CD4-positive, CD25-positive, alpha-beta regulatory T cell (primary cell): ENCODE results near the gene SECTM1. TPM values are rescaled to one million over a fixed set of nuclear protein-coding genes. Genes with fewer than 3 reads are reported as not detected.

Experiments
- ATAC-seq, 2 donors: fragments of 150-1000 bp; cut with Tn5 transposase; one replicate each; pipeline ENCODE4 v1.10.0; 2021; ENCODE audit warnings: low read depth in 2 of 2, moderate number of reproducible peaks in 2 of 2, moderate library complexity in 1 of 2
- DNase-seq, 3 donors: peaks; one replicate each; pipeline versions ENCODE4 v3.0.0 to v3.0.0-alpha.2; 2012 to 2022; ENCODE audit warnings: mixed read lengths in 1 of 3
- H3K27ac ChIP-seq: one replicate; pipeline ENCODE4 v1.7.0; 2013; ENCODE audit warnings: mild to moderate bottlenecking, low read length; ENCODE audit not compliant: insufficient read depth, poor library complexity, severe bottlenecking
- H3K27me3 ChIP-seq: one replicate; pipeline ENCODE4 v1.7.0; 2013; ENCODE audit warnings: low read length; ENCODE audit not compliant: control insufficient read depth, insufficient read depth
- H3K36me3 ChIP-seq: one replicate; pipeline ENCODE4 v1.7.0; 2013; ENCODE audit warnings: mild to moderate bottlenecking, low read length, moderate library complexity; ENCODE audit not compliant: control insufficient read depth, insufficient read depth
- H3K4me1 ChIP-seq: 2 replicates; pipeline ENCODE4 v1.7.0; 2013; ENCODE audit warnings: mild to moderate bottlenecking, low read length; ENCODE audit not compliant: insufficient read depth, control insufficient read depth, poor library complexity, severe bottlenecking
- H3K4me3 ChIP-seq: one replicate; pipeline ENCODE4 v1.7.0; 2013; ENCODE audit warnings: low read depth, mild to moderate bottlenecking, low read length, moderate library complexity
- H3K9me3 ChIP-seq, 2 experiments: 1 replicate in 1 of 2; 2 replicates in 1 of 2; pipeline ENCODE4 v1.7.0; 2013; ENCODE audit warnings: low read length in 2 of 2, mild to moderate bottlenecking in 1 of 2, moderate library complexity in 1 of 2; ENCODE audit not compliant: control insufficient read depth in 2 of 2
- H3K27ac Mint-ChIP-seq, 3 donors: one replicate each; pipeline ENCODE4 v1.8.0; 2020 to 2022; ENCODE audit warnings: mild to moderate bottlenecking in 3 of 3, mixed read lengths in 3 of 3, moderate library complexity in 2 of 3
- H3K27me3 Mint-ChIP-seq: one replicate; pipeline ENCODE4 v1.8.0; 2022; ENCODE audit warnings: mild to moderate bottlenecking, mixed read lengths
- H3K36me3 Mint-ChIP-seq: one replicate; pipeline ENCODE4 v1.8.0; 2020; ENCODE audit warnings: mixed read lengths
- H3K4me1 Mint-ChIP-seq, 4 donors: one replicate each; pipeline ENCODE4 v1.8.0; 2020 to 2022; ENCODE audit warnings: mixed read lengths in 4 of 4, mild to moderate bottlenecking in 1 of 4
- H3K4me3 Mint-ChIP-seq, 4 donors: one replicate each; pipeline ENCODE4 v1.8.0; 2020 to 2022; ENCODE audit warnings: mild to moderate bottlenecking in 4 of 4, mixed read lengths in 4 of 4, moderate library complexity in 3 of 4
- H3K9me3 Mint-ChIP-seq, 7 donors: one replicate each; pipeline ENCODE4 v1.8.0; 2020 to 2022; ENCODE audit warnings: mixed read lengths in 7 of 7, mild to moderate bottlenecking in 3 of 7, moderate library complexity in 2 of 7
- polyA plus RNA-seq, 4 donors: library from polyadenylated mRNA; unstranded; fragments of 300-500 nt; fragmentation: Illumina TruSeq; gene quantifications; one replicate each; pipeline ENCODE4 v1.2.3, GENCODE V29; 2021
- total RNA-seq: library from RNA; stranded (reverse); gene quantifications from one replicate; pipeline ENCODE4 v1.2.3, GENCODE V29; 2022

Gene SECTM1
- total and polyA plus RNA-seq, 5 donors from 2014 or later: 0.38 to 0.91 (median 0.52) TPM

DNA sequence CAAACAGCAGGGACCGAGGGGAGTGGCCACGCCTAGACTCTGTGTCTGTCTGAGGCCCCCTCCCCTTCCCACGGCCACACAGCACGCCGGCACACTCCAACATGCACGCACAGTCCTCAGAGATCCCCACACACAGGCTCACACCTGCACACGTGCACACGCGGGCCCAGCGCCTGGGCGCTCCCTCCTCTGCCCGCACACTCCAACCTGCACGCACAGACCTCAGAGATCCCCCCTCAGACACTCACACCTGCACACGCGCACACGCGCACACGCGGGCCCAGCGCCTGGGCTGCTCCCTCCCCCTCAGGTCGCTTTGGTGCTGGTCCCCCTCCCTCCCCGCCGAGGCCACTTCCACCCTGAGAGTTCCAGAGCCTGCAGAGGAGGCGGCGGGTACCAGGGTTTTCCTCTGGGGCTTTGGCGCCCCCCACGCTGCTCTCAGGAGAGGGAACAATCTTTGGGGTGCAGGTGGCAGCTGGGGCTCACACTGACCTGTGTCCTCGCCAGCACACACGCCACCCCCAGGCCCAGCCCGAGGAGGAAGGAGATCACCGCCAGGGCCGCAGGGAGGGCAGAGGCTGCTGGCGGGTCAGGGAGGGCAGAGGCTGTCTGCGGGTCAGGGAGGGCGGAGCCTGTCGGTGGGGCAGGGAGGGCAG, 17.7 kb downstream of the SECTM1 start:
- H3K4me3 Mint-ChIP-seq: peak overlapping the region in 2 of 4 donors; percentile 93 to 95
- peak overlapping the region; percentile 78 for H3K27ac ChIP-seq

DNA sequence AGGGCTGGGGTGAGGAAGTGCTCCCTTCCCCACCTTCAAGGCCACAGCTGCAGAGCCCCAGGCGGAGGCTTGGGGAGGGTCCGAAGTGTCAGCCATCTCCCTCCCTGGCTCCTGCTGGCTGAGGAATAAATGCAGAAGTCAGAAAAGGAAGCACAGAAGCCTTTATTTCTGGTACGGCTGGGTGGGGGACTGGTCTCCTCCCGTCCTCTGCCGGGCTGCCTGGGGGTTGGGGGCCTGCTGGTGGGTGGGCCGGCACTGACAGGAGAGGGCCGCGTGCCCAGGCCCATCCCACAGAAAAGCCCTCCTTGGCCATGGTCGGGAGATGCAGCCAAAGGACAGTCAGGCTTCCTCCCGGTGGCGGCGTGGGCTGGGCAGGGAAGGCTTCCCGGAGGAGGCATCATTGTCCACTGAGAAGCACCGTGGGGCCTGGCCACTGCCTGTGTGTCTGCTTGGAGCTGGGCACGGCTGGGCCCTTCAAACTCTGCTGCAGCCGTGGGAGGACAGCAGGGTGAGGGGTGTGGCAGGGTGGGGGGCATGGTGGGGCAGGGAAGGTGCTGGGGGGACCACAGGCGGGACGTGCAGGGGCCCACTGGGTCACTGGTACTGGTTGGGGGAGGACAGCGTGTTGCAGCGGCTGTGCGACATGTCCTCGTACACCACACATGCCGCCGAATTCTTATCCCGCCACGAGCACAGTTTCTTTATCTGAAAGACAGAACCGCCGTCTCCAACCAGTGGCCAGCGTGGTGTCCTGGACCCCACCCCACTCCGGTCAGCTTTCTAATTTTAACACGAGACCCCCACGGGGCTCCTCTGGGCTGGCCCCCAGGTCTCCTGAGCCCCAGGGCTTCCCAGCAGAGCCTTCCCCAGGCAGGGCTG, 18.6 kb downstream of the SECTM1 start:
- ATAC-seq (no peak), DNase-seq (no peak)
- H3K4me1 ChIP-seq: peaks cover 36% of the 10 kb centered on the region
- Mint-ChIP-seq H3K9me3 (no peaks in the 10 kb centered on the region), H3K4me3 (peak overlapping the region in 2 of 4 donors; percentile 93 to 95), H3K4me1 (peaks cover 0 to 22% (median 4%) of the 10 kb centered on the region in 4 donors), H3K36me3 (no peaks in the 10 kb centered on the region), H3K27ac (peak overlapping the region; percentile 14 to 92 (median 89)), H3K27me3 (peaks cover 6% of the 10 kb centered on the region)
- H3K27ac ChIP-seq: peak overlapping the region; percentile 78
- no peak overlapping the region for H3K4me3 ChIP-seq
- no peaks in the 10 kb centered on the region for H3K27me3 ChIP-seq
- no peaks in the 10 kb centered on the region for H3K9me3 ChIP-seq
- H3K36me3 ChIP-seq: no peaks in the 10 kb centered on the region

More for the DNA sequence above, 17.7 kb downstream of the SECTM1 start:
- Mint-ChIP-seq H3K36me3 (no peaks in the 10 kb centered on the region), H3K9me3 (no peaks in the 10 kb centered on the region), H3K27ac (peak overlapping the region; percentile 84 to 92 (median 89)), H3K27me3 (peaks cover 6% of the 10 kb centered on the region), H3K4me1 (peaks cover 0 to 23% (median 4%) of the 10 kb centered on the region in 4 donors)
- H3K4me3 ChIP-seq: peak overlapping the region; percentile 71
- no peaks in the 10 kb centered on the region for H3K36me3 ChIP-seq
- DNase-seq (peak; percentile 43 to 61 (median 59)), ATAC-seq (peak; percentile 58 to 64)
- no peaks in the 10 kb centered on the region for H3K27me3 ChIP-seq
- peaks cover 40% of the 10 kb centered on the region for H3K4me1 ChIP-seq
- no peaks in the 10 kb centered on the region for H3K9me3 ChIP-seq

DNA sequence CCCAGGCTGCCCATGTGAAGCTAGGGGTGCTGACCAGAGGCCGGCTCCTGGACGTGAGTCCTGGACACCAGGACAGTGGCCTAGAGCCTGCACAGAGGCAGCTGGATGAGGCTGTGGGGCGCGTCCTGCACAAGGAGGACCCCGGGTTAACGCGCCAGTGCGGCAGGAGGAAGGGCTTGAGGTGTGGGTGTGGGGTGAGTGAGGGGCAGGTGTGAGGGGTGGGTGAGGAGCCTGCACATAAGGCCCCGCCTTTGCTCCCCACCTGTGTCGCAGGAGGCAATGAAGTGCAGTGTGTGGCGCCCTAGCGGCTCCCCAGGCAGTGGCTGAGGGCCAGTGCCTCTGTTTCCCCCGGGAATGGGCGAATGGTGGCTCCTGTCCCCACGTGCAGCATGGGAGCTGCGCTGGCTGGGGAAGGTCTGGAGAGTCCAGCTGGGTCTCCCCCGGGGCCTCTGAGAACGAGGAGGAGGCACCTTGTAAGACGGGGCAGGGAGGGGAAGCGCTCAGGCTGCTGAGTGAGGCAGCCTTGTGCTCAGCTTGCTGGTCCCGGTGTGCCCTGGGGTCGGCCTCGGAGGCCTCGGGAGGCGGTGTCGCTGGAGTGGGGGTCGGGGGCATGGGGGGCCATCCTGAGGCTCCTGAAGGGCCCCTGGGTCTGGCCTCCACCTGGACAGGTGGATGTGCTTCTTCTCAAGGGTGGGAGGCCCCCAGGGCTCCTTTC, 19.4 kb downstream of the SECTM1 start:
- no peaks in the 10 kb centered on the region for H3K27me3 ChIP-seq
- peaks cover 36% of the 10 kb centered on the region for H3K4me1 ChIP-seq
- DNase-seq: no peak
- ATAC-seq: no peak
- H3K36me3 ChIP-seq: no peaks in the 10 kb centered on the region
- no peak overlapping the region for H3K4me3 ChIP-seq
- peak overlapping the region in 2 of 3 donors; percentile 14 to 55 for H3K27ac Mint-ChIP-seq
- H3K4me1 Mint-ChIP-seq: peaks cover 0 to 22% (median 4%) of the 10 kb centered on the region in 4 donors
- no peaks in the 10 kb centered on the region for H3K36me3 Mint-ChIP-seq
- H3K9me3 Mint-ChIP-seq: no peaks in the 10 kb centered on the region
- peak overlapping the region; percentile 19 to 73 (median 45) for H3K4me3 Mint-ChIP-seq
- no peak overlapping the region for H3K27ac ChIP-seq
- H3K27me3 Mint-ChIP-seq: peaks cover 6% of the 10 kb centered on the region
- H3K9me3 ChIP-seq: no peaks in the 10 kb centered on the region

DNA sequence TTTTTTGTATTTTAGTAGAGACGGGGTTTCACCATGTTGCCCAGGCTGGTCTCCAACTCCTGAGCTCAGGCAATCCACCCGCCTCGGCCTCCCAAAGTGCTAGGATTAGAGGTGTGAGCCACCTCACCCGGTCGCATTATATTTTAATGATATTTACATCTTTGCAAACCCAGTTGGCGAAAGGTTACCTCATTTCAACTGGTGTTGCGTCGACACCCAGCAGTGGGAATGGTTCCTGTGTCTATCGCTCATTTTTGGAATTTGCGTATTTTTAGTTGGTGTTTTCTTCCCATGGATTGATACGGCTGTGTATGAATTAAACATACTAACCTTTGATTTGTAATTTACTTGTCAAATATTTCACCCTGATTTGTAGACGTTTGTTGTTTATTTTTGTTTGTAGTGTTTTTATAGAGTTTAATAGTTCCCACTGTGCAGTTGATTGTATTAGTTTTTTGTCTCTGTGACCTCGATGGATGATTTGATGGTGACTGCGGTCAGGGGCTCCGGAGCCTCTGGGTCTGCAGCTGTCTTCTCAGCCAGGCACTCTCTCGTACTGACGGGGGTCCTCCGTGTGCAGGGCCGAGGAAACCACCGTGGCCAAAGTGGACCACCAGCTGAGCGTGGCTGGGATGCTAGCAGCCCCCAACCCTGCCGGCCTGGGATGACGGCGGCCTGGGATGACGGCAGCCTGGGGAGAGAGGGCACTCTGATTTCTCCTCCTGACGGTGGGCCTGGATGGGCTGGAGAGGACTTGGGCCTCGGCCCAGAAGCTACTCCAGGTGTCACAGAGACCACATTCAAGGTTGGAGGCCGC, 20.2 kb downstream of the SECTM1 start:
- Histone ChIP-seq H3K36me3 (no peaks in the 10 kb centered on the region), H3K27ac (no peak overlapping the region), H3K9me3 (no peaks in the 10 kb centered on the region), H3K4me1 (peaks cover 36% of the 10 kb centered on the region), H3K4me3 (no peak overlapping the region), H3K27me3 (no peaks in the 10 kb centered on the region)
- ATAC-seq (no peak), DNase-seq (no peak)
- H3K4me3 Mint-ChIP-seq: peak overlapping the region; percentile 4 to 73 (median 20)
- H3K9me3 Mint-ChIP-seq: peaks cover 0 to 1% (median 0%) of the 10 kb centered on the region in 7 donors
- H3K27me3 Mint-ChIP-seq: peaks cover 6% of the 10 kb centered on the region
- peak overlapping the region in 2 of 3 donors; percentile 19 to 55 for H3K27ac Mint-ChIP-seq
- no peaks in the 10 kb centered on the region for H3K36me3 Mint-ChIP-seq
- peaks cover 0 to 22% (median 4%) of the 10 kb centered on the region in 4 donors for H3K4me1 Mint-ChIP-seq

DNA sequence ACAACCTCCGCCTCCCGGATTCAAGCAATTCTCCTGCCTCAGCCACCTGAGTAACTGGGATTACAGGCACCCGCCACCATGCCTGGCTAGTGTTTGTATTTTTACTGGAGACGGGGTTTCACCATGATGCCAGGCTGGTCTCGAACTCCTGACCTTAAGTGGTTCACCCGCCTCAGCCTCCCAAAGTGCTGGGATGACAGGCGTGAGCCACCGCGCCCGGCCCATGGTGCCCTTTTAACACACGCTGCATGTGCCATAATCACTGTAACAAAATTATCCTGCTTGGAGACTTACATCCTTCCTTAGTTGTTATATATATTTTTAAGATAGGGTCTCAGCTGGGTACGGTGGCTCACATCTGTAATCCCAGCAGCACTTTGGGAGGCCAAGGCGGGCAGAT, 21.6 kb downstream of the SECTM1 start:
- Mint-ChIP-seq H3K36me3 (no peaks in the 10 kb centered on the region), H3K27ac (no peak overlapping the region)

DNA sequence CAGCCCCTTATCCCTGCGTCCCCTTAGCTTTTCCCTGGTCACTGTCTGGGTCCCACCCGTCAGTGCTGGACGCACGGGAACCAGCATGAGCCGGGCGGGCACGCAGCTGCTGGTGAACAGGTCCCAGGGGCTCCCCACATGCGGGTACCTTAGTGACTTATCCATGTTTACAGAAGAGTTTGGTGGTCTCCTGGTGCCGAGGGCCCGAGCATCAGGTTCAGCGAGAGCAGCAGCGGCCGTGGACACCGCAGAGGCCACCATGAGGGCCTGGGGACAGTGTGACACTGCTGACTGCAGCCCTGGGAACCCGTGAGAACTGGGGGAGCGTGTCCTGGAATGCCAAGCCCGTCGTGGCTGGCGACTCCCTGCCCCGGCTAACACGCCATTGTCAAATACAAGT, 22.7 kb downstream of the SECTM1 start:
- no peaks in the 10 kb centered on the region for H3K9me3 ChIP-seq
- peaks cover 9% of the 10 kb centered on the region for H3K27me3 Mint-ChIP-seq
- peak overlapping the region in 1 of 4 donors; percentile 49 for H3K4me3 Mint-ChIP-seq
- ATAC-seq (no peak), DNase-seq (no peak)
- H3K4me3 ChIP-seq: no peak overlapping the region
- H3K27ac Mint-ChIP-seq: no peak overlapping the region
- H3K9me3 Mint-ChIP-seq: peaks cover 0 to 1% (median 0%) of the 10 kb centered on the region in 7 donors
- no peaks in the 10 kb centered on the region for H3K36me3 ChIP-seq
- H3K36me3 Mint-ChIP-seq: no peaks in the 10 kb centered on the region
- H3K4me1 Mint-ChIP-seq: peaks cover 5 to 16% (median 11%) of the 10 kb centered on the region in 4 donors
- no peaks in the 10 kb centered on the region for H3K27me3 ChIP-seq
- peaks cover 14% of the 10 kb centered on the region for H3K4me1 ChIP-seq
- H3K27ac ChIP-seq: no peak overlapping the region

More for the DNA sequence above, 21.6 kb downstream of the SECTM1 start:
- H3K27me3 ChIP-seq: no peaks in the 10 kb centered on the region
- H3K4me3 Mint-ChIP-seq: no peak overlapping the region
- no peaks in the 10 kb centered on the region for H3K9me3 ChIP-seq
- H3K27me3 Mint-ChIP-seq: peaks cover 12% of the 10 kb centered on the region
- H3K4me1 Mint-ChIP-seq: peaks cover 5 to 19% (median 9%) of the 10 kb centered on the region in 4 donors
- peaks cover 25% of the 10 kb centered on the region for H3K4me1 ChIP-seq
- no peak for DNase-seq
- H3K4me3 ChIP-seq: no peak overlapping the region
- no peak overlapping the region for H3K27ac ChIP-seq
- H3K9me3 Mint-ChIP-seq: peaks cover 0 to 1% (median 0%) of the 10 kb centered on the region in 7 donors
- no peaks in the 10 kb centered on the region for H3K36me3 ChIP-seq
- no peak for ATAC-seq
